Neural progenitor cell (in vitro differentiated cells): ENCODE data around the gene OPCML. TPM values are rescaled to one million over a fixed set of nuclear protein-coding genes. Genes with fewer than 3 reads are reported as not detected.

Experiments
- DNase-seq: peaks from one replicate; pipeline ENCODE4 v3.0.0-alpha.2; 2016; ENCODE audit warnings: low spot score
- H2AFZ ChIP-seq: fragments of 200-600 bp; sonication (generic); replicated peaks from 2 replicates; pipeline ENCODE4 v1.6.1; 2016; ENCODE audit warnings: antibody characterized with exemption
- H3F3A ChIP-seq: fragments of 200-600 bp; sonication (generic); 2 replicates; pipeline ENCODE4 v1.6.1; 2016; ENCODE audit warnings: antibody characterized with exemption, low read depth
- H3K27ac ChIP-seq: fragments of 200-600 bp; sonication (generic); 2 replicates; pipeline ENCODE4 v1.5.1; 2016; ENCODE audit warnings: mild to moderate bottlenecking
- H3K27me3 ChIP-seq: fragments of 200-600 bp; sonication (generic); 2 replicates; pipeline ENCODE4 v1.6.1; 2016; ENCODE audit warnings: mild to moderate bottlenecking, moderate library complexity
- H3K36me3 ChIP-seq: fragments of 200-600 bp; sonication (generic); 2 replicates; pipeline ENCODE4 v1.5.1; 2016
- H3K4me1 ChIP-seq: fragments of 200-600 bp; sonication (generic); 2 replicates; pipeline ENCODE4 v1.6.1; 2016; ENCODE audit warnings: mixed run types
- H3K4me2 ChIP-seq: fragments of 200-600 bp; sonication (generic); 2 replicates; pipeline ENCODE4 v1.6.1; 2016
- H3K4me3 ChIP-seq: fragments of 200-600 bp; sonication (generic); 2 replicates; pipeline ENCODE4 v1.5.1; 2016
- H3K79me2 ChIP-seq: fragments of 200-600 bp; sonication (generic); 2 replicates; pipeline ENCODE4 v1.6.1; 2016; ENCODE audit warnings: low read depth
- H3K9ac ChIP-seq: fragments of 200-600 bp; sonication (generic); 2 replicates; pipeline ENCODE4 v1.6.1; 2016
- H3K9me3 ChIP-seq: fragments of 200-600 bp; sonication (generic); 2 replicates; pipeline ENCODE4 v1.5.1; 2016; ENCODE audit warnings: low read depth
- H4K20me1 ChIP-seq: fragments of 200-600 bp; sonication (generic); 2 replicates; pipeline ENCODE4 v1.6.1; 2016; ENCODE audit warnings: low read depth
- H3K27ac Mint-ChIP-seq: 3 replicates; pipeline ENCODE4 v1.8.0; 2021; ENCODE audit warnings: mixed read lengths
- H3K27me3 Mint-ChIP-seq: 2 replicates; pipeline ENCODE4 v1.8.0; 2022; ENCODE audit warnings: low read depth, mild to moderate bottlenecking, inconsistent platforms, moderate library complexity, mixed read lengths; ENCODE audit not compliant: insufficient read depth
- H3K36me3 Mint-ChIP-seq: 3 replicates; pipeline ENCODE4 v1.8.0; 2021; ENCODE audit warnings: mixed read lengths
- H3K4me1 Mint-ChIP-seq: 3 replicates; pipeline ENCODE4 v1.8.0; 2021; ENCODE audit warnings: mixed read lengths
- H3K4me3 Mint-ChIP-seq: 3 replicates; pipeline ENCODE4 v1.8.0; 2021; ENCODE audit warnings: mild to moderate bottlenecking, moderate library complexity, mixed read lengths
- H3K9me3 Mint-ChIP-seq: 3 replicates; pipeline ENCODE4 v1.8.0; 2020; ENCODE audit warnings: mixed read lengths
- CTCF ChIP-seq: fragments of 200-600 bp; sonication (generic); IDR thresholded peaks from 2 replicates; pipeline ENCODE4 v1.5.1; 2017; ENCODE audit warnings: antibody characterized with exemption, mild to moderate bottlenecking
- EZH2 ChIP-seq: fragments of 200-600 bp; sonication (generic); IDR thresholded peaks from 2 replicates; pipeline ENCODE4 v1.6.1; 2017; ENCODE audit warnings: antibody characterized with exemption, mild to moderate bottlenecking, moderate library complexity
- EZH2phosphoT487 ChIP-seq: fragments of 200-600 bp; sonication (generic); IDR thresholded peaks from 2 replicates; pipeline ENCODE4 v1.6.1; 2017; ENCODE audit warnings: antibody characterized with exemption
- total RNA-seq: library from RNA; depleted of rRNA; stranded (reverse); fragments of >200 nt; gene quantifications from 2 replicates; pipeline ENCODE4 v1.2.3, GENCODE V29; 2015; ENCODE audit warnings: low replicate concordance

OPCML gene
- total RNA-seq, 1 donor from 2014 or later: 0.02 TPM

- Mint-ChIP-seq H3K9me3 (no peaks in the 10 kb centered on the region), H3K27me3 (peaks cover 2% of the 10 kb centered on the region), H3K4me1 (peaks cover 16% of the 10 kb centered on the region), H3K27ac (no peak overlapping the region), H3K4me3 (no peak overlapping the region), H3K36me3 (no peaks in the 10 kb centered on the region)
- Histone ChIP-seq H3K4me3 (no peak overlapping the region), H3K79me2 (no peaks in the 10 kb centered on the region), H3K4me2 (no peak overlapping the region), H4K20me1 (no peaks in the 10 kb centered on the region), H3K27ac (no peak overlapping the region), H3K9ac (no peak overlapping the region), H3F3A (no peaks in the 10 kb centered on the region), H3K4me1 (peaks cover 14% of the 10 kb centered on the region), H3K36me3 (no peaks in the 10 kb centered on the region), H2AFZ (no peak overlapping the region), H3K9me3 (no peaks in the 10 kb centered on the region), H3K27me3 (no peaks in the 10 kb centered on the region)
- TF ChIP-seq CTCF: no peak
- no peak for TF ChIP-seq EZH2phosphoT487
- TF ChIP-seq EZH2: no peak
- DNase-seq: no peak
These were observed 665.3 kb downstream of the OPCML start for GRCh38 chr11:132866783-132867545.

GRCh38 chr11:132865623-132866022 is 666.7 kb downstream of the OPCML start:
- peaks cover 3% of the 10 kb centered on the region for H3K27me3 Mint-ChIP-seq
- Histone ChIP-seq H4K20me1 (no peaks in the 10 kb centered on the region), H3K27ac (no peak overlapping the region), H3K79me2 (no peaks in the 10 kb centered on the region), H2AFZ (peak overlapping the region; percentile 44), H3K4me2 (no peak overlapping the region), H3K4me3 (no peak overlapping the region), H3K27me3 (no peaks in the 10 kb centered on the region), H3K9ac (no peak overlapping the region), H3F3A (no peaks in the 10 kb centered on the region), H3K36me3 (no peaks in the 10 kb centered on the region), H3K9me3 (no peaks in the 10 kb centered on the region), H3K4me1 (peaks cover 14% of the 10 kb centered on the region)
- no peak overlapping the region for H3K4me3 Mint-ChIP-seq
- DNase-seq: no peak
- H3K36me3 Mint-ChIP-seq: no peaks in the 10 kb centered on the region
- no peak overlapping the region for H3K27ac Mint-ChIP-seq
- no peaks in the 10 kb centered on the region for H3K9me3 Mint-ChIP-seq
- TF ChIP-seq EZH2phosphoT487: no peak
- TF ChIP-seq CTCF: no peak
- no peak for TF ChIP-seq EZH2
- peaks cover 16% of the 10 kb centered on the region for H3K4me1 Mint-ChIP-seq

DNA sequence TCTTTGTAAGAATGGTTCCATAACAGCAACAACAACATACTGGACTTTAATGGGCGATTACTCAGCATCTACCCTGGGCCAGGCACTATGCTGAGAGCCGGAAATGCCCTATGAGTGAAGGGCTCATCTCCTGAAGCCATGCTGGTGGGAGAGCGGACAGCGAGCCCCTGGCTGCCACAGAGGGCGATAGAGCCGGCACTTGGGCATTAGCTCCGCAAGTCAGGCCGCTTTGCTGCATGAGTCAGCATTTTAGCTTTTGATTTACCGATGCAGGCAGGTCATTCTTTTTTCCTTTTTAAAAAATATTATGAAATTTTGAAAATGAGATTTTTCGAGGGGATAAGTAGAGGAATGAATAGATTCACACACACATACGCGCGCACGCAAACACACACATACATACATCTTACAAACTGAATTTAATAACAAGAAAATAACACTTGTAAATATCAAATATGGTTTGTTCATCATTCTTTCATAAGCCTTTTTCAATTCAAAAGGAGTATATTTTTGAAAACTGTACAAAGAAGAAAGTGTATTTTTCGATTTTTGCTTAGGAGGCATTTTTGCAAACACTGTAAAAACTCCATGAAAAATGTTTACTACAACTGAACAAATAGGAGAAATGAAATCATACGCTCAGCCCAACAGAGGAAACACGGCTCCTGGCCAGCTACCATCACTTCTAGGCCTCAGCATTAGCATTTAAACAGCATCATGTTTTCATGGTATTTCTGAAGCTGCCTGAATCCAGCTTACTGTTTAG is 667.3 kb downstream of the OPCML start:
- Mint-ChIP-seq H3K4me1 (peaks cover 16% of the 10 kb centered on the region), H3K9me3 (no peaks in the 10 kb centered on the region), H3K4me3 (no peak overlapping the region), H3K27ac (no peak overlapping the region), H3K36me3 (no peaks in the 10 kb centered on the region), H3K27me3 (peaks cover 3% of the 10 kb centered on the region)
- H3K4me1 ChIP-seq: peaks cover 14% of the 10 kb centered on the region
- no peaks in the 10 kb centered on the region for H3K79me2 ChIP-seq
- no peaks in the 10 kb centered on the region for H4K20me1 ChIP-seq
- H3F3A ChIP-seq: no peaks in the 10 kb centered on the region
- H3K9me3 ChIP-seq: no peaks in the 10 kb centered on the region
- H3K36me3 ChIP-seq: no peaks in the 10 kb centered on the region
- no peak overlapping the region for H3K27ac ChIP-seq
- no peak overlapping the region for H3K9ac ChIP-seq
- peak overlapping the region; percentile 44 for H2AFZ ChIP-seq
- H3K27me3 ChIP-seq: no peaks in the 10 kb centered on the region
- H3K4me2 ChIP-seq: no peak overlapping the region
- no peak overlapping the region for H3K4me3 ChIP-seq
- peak; percentile 68 for DNase-seq
- TF ChIP-seq EZH2 (no peak), CTCF (peak; percentile 45), EZH2phosphoT487 (no peak)
